ENCODE data around the gene IL36A.

Gene IL36A

GRCh38 chr2:113024764-113025163 is 19.5 kb downstream of the IL36A start:
- no peaks in the 10 kb centered on the region for H3K79me1 ChIP-seq (replicated peaks; ENCODE audit: low read length, poor library complexity, severe bottlenecking)
- no peak overlapping the region for H3K14ac ChIP-seq (ENCODE audit: low read length in 2 of 2)

DNA sequence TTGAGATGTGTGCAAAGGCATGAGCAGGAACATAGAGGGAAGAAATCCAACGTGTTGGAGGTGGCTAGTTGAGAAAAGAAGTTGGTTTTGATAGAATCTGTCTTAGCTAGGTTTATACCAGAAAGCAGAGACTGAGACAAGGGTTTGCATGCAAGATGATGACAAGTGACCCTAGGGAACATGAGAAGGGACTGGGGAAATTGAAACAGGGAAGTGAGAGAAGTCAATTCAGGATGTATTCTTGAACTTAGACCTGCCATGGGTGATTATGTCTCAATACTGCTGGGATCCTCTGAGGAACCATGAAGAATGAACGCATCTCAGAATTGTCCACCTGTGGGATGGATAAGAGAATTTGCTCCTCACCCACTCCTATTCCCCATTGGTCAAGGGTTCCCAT is 20.5 kb downstream of the IL36A start:
- Histone ChIP-seq H3K4me3 (ENCODE audit: insufficient read depth in 1 of 2, low read depth in 1 of 2, low read length in 2 of 2) (no peak overlapping the region), H2BK120ac (ENCODE audit: low read depth, low read length) (no peak overlapping the region), H2BK15ac (ENCODE audit: low read depth, poor library complexity, severe bottlenecking) (no peak overlapping the region), H3K36me3 (ENCODE audit: control insufficient read depth in 1 of 2, insufficient read depth in 2 of 2, low read depth in 1 of 2, low read length in 2 of 2) (no peaks in the 10 kb centered on the region), H3K4me1 (ENCODE audit: control insufficient read depth, insufficient read depth, low read depth, low read length) (no peaks in the 10 kb centered on the region), H3K79me1 (replicated peaks; ENCODE audit: low read length, poor library complexity, severe bottlenecking) (no peaks in the 10 kb centered on the region), H4K8ac (ENCODE audit: low read length) (no peak overlapping the region), H2BK5ac (ENCODE audit: low read depth, low read length, poor library complexity, severe bottlenecking) (no peak overlapping the region), H3K14ac (ENCODE audit: low read length in 2 of 2) (no peak overlapping the region), H3K9me3 (ENCODE audit: control insufficient read depth, low read length) (no peaks in the 10 kb centered on the region), H3K23ac (ENCODE audit: low read length in 2 of 2) (no peak overlapping the region), H2BK12ac (ENCODE audit: low read length in 2 of 2) (no peak overlapping the region), H3K4ac (ENCODE audit: low read depth in 1 of 2, low read length in 2 of 2) (no peak overlapping the region), H3K18ac (ENCODE audit: low read depth in 1 of 2, low read length in 2 of 2) (no peak overlapping the region), H2AFZ (ENCODE audit: low read depth, low read length) (no peak overlapping the region), H3K27ac (ENCODE audit: low read length, poor library complexity, severe bottlenecking) (no peak overlapping the region), H2AK5ac (ENCODE audit: low read length, severe bottlenecking) (no peak overlapping the region), H3K9ac (ENCODE audit: low read length) (no peak overlapping the region), H3K4me2 (ENCODE audit: low read length, poor library complexity, severe bottlenecking) (no peak overlapping the region), H4K91ac (ENCODE audit: low read length) (no peak overlapping the region), H3K27me3 (ENCODE audit: control insufficient read depth in 1 of 2, insufficient read depth in 1 of 2, low read length in 2 of 2) (peaks cover 65 to 88% of the 10 kb centered on the region in 2 experiments)
- WGBS: 45% methylated on average over 2 of the region's 2 CpGs
- DNase-seq: no peak

More at GRCh38 chr2:113024764-113025163, 19.5 kb downstream of the IL36A start:
- 91% methylated on average over 2 of the region's 2 CpGs for WGBS
- Histone ChIP-seq H3K27me3 (ENCODE audit: control insufficient read depth in 1 of 2, insufficient read depth in 1 of 2, low read length in 2 of 2) (peaks cover 56 to 84% of the 10 kb centered on the region in 2 experiments), H2BK120ac (ENCODE audit: low read depth, low read length) (no peak overlapping the region), H4K8ac (ENCODE audit: low read length) (no peak overlapping the region), H3K4ac (ENCODE audit: low read depth in 1 of 2, low read length in 2 of 2) (no peak overlapping the region), H3K9ac (ENCODE audit: low read length) (no peak overlapping the region), H4K91ac (ENCODE audit: low read length) (no peak overlapping the region), H2BK5ac (ENCODE audit: low read depth, low read length, poor library complexity, severe bottlenecking) (no peak overlapping the region), H2AFZ (ENCODE audit: low read depth, low read length) (no peak overlapping the region), H3K4me2 (ENCODE audit: low read length, poor library complexity, severe bottlenecking) (no peak overlapping the region), H3K4me1 (ENCODE audit: control insufficient read depth, insufficient read depth, low read depth, low read length) (no peaks in the 10 kb centered on the region), H3K27ac (ENCODE audit: low read length, poor library complexity, severe bottlenecking) (no peak overlapping the region), H3K4me3 (ENCODE audit: insufficient read depth in 1 of 2, low read depth in 1 of 2, low read length in 2 of 2) (no peak overlapping the region), H2BK15ac (ENCODE audit: low read depth, poor library complexity, severe bottlenecking) (no peak overlapping the region), H2AK5ac (ENCODE audit: low read length, severe bottlenecking) (no peak overlapping the region), H3K23ac (ENCODE audit: low read length in 2 of 2) (no peak overlapping the region), H3K18ac (ENCODE audit: low read depth in 1 of 2, low read length in 2 of 2) (no peak overlapping the region), H3K36me3 (ENCODE audit: control insufficient read depth in 1 of 2, insufficient read depth in 2 of 2, low read depth in 1 of 2, low read length in 2 of 2) (no peaks in the 10 kb centered on the region), H3K9me3 (ENCODE audit: control insufficient read depth, low read length) (no peaks in the 10 kb centered on the region), H2BK12ac (ENCODE audit: low read length in 2 of 2) (no peak overlapping the region)
- DNase-seq: no peak

DNA sequence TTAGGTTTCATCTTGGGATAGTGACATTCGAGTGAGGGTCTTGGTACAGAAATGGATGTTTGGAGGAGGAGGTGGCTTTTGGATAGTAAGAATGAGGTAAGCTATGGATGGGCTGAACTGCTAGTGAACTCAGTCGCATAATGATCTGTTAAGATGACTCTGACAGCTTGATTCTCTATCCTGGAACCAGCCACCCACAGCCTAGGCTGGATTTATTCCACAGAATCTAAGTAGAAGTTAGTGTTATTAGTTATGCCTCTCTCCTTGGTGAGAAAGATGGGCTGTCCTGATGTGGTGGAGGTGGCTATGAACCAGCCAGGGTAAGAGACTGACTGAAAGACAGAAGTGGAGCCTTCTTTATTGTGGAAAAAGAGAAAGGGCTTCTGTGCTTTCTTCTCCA is 22.4 kb downstream of the IL36A start:
- H4K8ac ChIP-seq (ENCODE audit: low read length): no peak overlapping the region
- no peak for DNase-seq
- no peaks in the 10 kb centered on the region for H3K4me1 ChIP-seq (ENCODE audit: control insufficient read depth, insufficient read depth, low read depth, low read length)
- H3K23ac ChIP-seq (ENCODE audit: low read length in 2 of 2): no peak overlapping the region
- H3K36me3 ChIP-seq (ENCODE audit: control insufficient read depth in 1 of 2, insufficient read depth in 2 of 2, low read depth in 1 of 2, low read length in 2 of 2): no peaks in the 10 kb centered on the region
- no peak overlapping the region for H3K9ac ChIP-seq (ENCODE audit: low read length)
- no peaks in the 10 kb centered on the region for H3K9me3 ChIP-seq (ENCODE audit: control insufficient read depth, low read length)
- peaks cover 80 to 96% of the 10 kb centered on the region in 2 experiments for H3K27me3 ChIP-seq (ENCODE audit: control insufficient read depth in 1 of 2, insufficient read depth in 1 of 2, low read length in 2 of 2)
- H3K27ac ChIP-seq (ENCODE audit: low read length, poor library complexity, severe bottlenecking): no peak overlapping the region
- H3K4me3 ChIP-seq (ENCODE audit: insufficient read depth in 1 of 2, low read depth in 1 of 2, low read length in 2 of 2): no peak overlapping the region
- no peak overlapping the region for H2AK5ac ChIP-seq (ENCODE audit: low read length, severe bottlenecking)
- H3K4ac ChIP-seq (ENCODE audit: low read depth in 1 of 2, low read length in 2 of 2): no peak overlapping the region
- H2BK5ac ChIP-seq (ENCODE audit: low read depth, low read length, poor library complexity, severe bottlenecking): no peak overlapping the region
- H2BK12ac ChIP-seq (ENCODE audit: low read length in 2 of 2): no peak overlapping the region
- WGBS: 56% methylated on average over 2 of the region's 2 CpGs
- no peak overlapping the region for H4K91ac ChIP-seq (ENCODE audit: low read length)
- H3K4me2 ChIP-seq (ENCODE audit: low read length, poor library complexity, severe bottlenecking): no peak overlapping the region
- no peak overlapping the region for H2BK120ac ChIP-seq (ENCODE audit: low read depth, low read length)
- no peak overlapping the region for H3K18ac ChIP-seq (ENCODE audit: low read depth in 1 of 2, low read length in 2 of 2)
- H2BK15ac ChIP-seq (ENCODE audit: low read depth, poor library complexity, severe bottlenecking): no peak overlapping the region
- H3K79me1 ChIP-seq (replicated peaks; ENCODE audit: low read length, poor library complexity, severe bottlenecking): no peaks in the 10 kb centered on the region
- H2AFZ ChIP-seq (ENCODE audit: low read depth, low read length): no peak overlapping the region
- H3K14ac ChIP-seq (ENCODE audit: low read length in 2 of 2): no peak overlapping the region

DNA sequence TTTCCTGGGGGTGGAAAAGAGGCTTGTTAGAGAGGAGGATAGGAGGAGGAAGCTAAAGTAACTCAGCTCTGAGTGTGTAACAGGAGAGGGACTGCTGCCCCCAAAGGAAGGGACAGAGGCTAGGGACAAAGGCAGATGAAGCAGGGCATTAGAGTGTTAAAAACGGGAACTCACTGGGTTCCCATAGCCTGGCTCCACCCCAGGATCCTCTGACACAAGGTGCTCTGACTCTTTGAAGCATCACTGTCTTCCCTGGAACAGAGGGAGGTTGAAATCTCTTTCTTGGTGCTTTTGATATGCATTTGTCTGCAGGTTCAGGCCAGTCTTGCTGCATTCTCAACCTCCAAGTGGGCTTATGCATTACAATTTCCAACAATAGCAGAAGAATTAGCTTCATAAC is 22.9 kb downstream of the IL36A start:
- H3K4me3 ChIP-seq (ENCODE audit: insufficient read depth in 1 of 2, low read depth in 1 of 2, low read length in 2 of 2): no peak overlapping the region
- no peak overlapping the region for H3K18ac ChIP-seq (ENCODE audit: low read depth in 1 of 2, low read length in 2 of 2)
- no peak overlapping the region for H2BK12ac ChIP-seq (ENCODE audit: low read length in 2 of 2)
- peaks cover 77 to 96% of the 10 kb centered on the region in 2 experiments for H3K27me3 ChIP-seq (ENCODE audit: control insufficient read depth in 1 of 2, insufficient read depth in 1 of 2, low read length in 2 of 2)
- H3K27ac ChIP-seq (ENCODE audit: low read length, poor library complexity, severe bottlenecking): no peak overlapping the region
- H3K4me1 ChIP-seq (ENCODE audit: control insufficient read depth, insufficient read depth, low read depth, low read length): no peaks in the 10 kb centered on the region
- H2BK5ac ChIP-seq (ENCODE audit: low read depth, low read length, poor library complexity, severe bottlenecking): no peak overlapping the region
- H3K4ac ChIP-seq (ENCODE audit: low read depth in 1 of 2, low read length in 2 of 2): no peak overlapping the region
- H3K9me3 ChIP-seq (ENCODE audit: control insufficient read depth, low read length): no peaks in the 10 kb centered on the region
- H4K8ac ChIP-seq (ENCODE audit: low read length): no peak overlapping the region
- H3K14ac ChIP-seq (ENCODE audit: low read length in 2 of 2): no peak overlapping the region
- no peak overlapping the region for H3K9ac ChIP-seq (ENCODE audit: low read length)
- H3K79me1 ChIP-seq (replicated peaks; ENCODE audit: low read length, poor library complexity, severe bottlenecking): no peaks in the 10 kb centered on the region
- no peak overlapping the region for H2BK15ac ChIP-seq (ENCODE audit: low read depth, poor library complexity, severe bottlenecking)
- H4K91ac ChIP-seq (ENCODE audit: low read length): no peak overlapping the region
- 33% methylated on average over 1 of the region's 1 CpG for WGBS
- no peak overlapping the region for H2AK5ac ChIP-seq (ENCODE audit: low read length, severe bottlenecking)
- no peaks in the 10 kb centered on the region for H3K36me3 ChIP-seq (ENCODE audit: control insufficient read depth in 1 of 2, insufficient read depth in 2 of 2, low read depth in 1 of 2, low read length in 2 of 2)
- no peak overlapping the region for H3K23ac ChIP-seq (ENCODE audit: low read length in 2 of 2)
- DNase-seq: no peak
- no peak overlapping the region for H2BK120ac ChIP-seq (ENCODE audit: low read depth, low read length)
- no peak overlapping the region for H2AFZ ChIP-seq (ENCODE audit: low read depth, low read length)
- H3K4me2 ChIP-seq (ENCODE audit: low read length, poor library complexity, severe bottlenecking): no peak overlapping the region
